Stimulated activated CD8-positive, alpha-beta memory T cell treated with anti-CD3 and anti-CD28 coated beads, Interleukin-7, amount 100 ng/mL, for 48 hours (primary cell): ENCODE data around the gene IL19.
"Not testable (repeated sequence)": the region's sequence is repeated elsewhere in the genome, so short reads cannot be mapped to it uniquely, and the experiment has no call there.

Source experiments
- DNase-seq, 2 donors: peaks; one replicate each; pipeline ENCODE4 v3.0.0-alpha.2; 2020; ENCODE audit warnings: low read depth in 1 of 2; ENCODE audit errors: extremely low read depth in 1 of 2

Gene IL19

DNA sequence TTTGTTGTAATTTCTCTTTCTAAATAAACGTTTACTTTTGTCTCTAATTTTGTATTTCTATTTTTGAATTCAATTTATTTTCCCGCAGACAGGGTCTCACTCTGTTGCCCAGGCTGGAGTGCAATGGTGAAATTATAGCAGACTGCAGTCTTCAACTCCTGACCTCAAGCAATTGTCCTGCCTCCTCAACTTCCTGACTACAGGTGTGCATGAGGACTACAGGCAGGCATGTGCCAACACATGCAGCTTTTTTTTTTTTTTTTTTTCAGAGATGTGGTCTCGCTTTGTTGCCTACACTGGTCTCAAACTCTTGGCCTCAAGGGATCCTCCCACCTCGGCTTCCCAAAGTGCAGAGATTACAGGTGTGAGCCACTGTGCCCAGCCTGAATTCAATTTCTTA is 58.2 kb downstream of the IL19 start:
- no peak for DNase-seq

DNA sequence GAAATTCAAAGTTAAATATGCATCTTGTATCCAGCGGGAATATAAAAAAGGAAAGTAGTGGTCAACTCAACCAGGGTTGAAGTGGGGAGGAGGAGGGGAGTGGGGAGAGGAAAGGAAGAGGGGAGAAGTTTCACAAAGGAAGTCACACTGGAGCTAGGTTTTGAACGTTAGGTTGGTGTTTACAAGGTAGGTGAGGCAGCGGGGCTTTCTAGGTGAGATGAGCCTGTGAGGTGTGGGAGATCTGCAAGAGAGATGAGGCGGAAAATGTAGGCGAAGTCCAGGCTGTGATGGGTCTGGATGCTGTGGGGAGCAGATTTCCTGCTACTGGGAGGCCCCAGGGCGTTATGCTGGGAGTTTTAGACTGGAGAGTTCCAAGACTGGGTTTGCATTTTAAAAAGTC is 58.7 kb downstream of the IL19 start:
- DNase-seq = no peak

DNA sequence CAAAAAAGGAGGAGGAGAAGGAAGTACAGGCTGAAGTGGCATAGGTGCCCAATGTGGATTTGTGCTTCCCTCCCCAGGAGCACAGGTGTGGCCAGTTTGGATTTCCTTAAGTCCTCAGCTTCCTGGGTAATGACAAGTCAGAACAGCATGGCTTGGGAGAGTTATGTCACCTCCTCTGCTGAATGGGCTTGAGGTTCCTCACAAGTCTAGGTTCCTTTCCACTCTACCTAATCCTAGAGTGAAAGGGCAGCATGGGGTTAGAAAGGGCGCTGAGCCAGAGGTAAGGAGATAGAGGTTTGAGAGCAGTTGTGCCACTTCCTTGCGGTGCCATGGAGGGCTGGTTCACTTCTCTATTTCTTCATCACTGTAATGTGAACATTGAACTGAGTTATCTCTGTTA is 59.3 kb downstream of the IL19 start:
- DNase-seq = no peak

DNA sequence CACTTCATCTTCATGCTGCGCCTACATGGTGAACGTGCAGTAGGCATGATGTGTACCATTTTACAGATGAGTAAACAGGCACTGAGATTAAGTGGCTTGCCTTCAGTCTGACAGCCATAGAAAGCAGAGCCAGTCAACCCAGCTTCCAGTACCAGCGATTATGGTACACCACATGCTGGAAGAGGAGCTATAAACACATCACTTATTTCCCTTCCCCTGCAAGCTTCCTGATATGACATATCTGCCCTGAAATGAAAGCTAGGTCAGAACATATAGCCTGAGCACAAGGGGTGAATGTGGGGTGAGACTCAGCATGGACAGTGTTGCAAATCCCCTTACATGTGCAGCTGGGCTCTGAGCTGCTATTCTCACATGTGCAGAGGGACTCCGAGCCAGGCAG is 61.1 kb downstream of the IL19 start:
- no peak for DNase-seq

DNA sequence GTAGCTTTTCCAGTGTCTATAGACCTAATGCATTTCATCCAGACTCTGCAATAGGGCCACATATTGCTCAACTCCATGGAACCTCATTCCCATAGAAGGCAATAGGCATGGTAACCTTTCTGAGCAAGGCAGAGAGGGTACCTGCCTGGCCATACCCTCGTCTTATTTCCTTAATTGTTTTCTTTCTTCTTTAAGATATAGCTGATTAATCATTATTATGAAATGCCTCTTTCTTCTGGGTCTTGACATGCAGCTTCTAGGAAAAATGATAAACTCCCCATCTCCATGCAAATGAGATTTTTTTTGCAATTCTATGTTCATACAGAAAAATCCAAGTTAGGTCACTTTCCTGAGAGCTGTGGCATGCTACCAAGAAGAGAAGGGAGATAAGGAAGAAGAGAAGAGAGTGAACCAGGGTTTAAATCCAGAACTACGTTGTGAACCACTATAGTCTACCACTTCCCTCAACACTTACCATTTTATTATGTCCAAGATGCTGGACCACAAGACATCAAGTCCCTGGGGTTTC is 61.8 kb downstream of the IL19 start:
- no peak for DNase-seq

DNA sequence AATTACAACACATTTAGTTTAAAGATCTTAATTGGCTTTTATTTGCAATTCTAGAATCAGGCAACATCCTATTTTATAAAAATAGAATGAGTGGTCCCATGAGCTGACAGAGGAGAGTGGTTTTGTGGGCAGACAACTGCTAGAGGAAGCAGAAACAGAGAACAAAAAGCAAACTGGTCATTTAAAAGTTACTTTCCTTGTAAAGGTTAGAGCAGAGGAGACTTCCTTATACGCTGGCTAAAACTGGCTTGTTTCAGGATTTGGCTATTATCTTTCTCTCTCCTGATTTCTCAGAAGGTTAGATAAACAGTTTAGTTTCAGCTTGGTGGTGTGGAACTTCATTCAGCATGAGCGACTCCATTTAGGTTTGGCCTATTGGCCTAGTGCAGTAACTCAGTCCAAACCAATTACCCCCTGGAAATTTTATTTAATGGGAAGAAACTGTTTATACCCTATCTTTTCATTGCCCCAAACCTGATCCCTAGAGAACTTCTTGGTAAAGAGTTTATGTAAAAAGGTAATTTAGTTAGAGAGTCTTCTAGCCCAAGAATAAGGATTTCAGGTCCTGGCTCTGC is 62.6 kb downstream of the IL19 start:
- no peak for DNase-seq

DNA sequence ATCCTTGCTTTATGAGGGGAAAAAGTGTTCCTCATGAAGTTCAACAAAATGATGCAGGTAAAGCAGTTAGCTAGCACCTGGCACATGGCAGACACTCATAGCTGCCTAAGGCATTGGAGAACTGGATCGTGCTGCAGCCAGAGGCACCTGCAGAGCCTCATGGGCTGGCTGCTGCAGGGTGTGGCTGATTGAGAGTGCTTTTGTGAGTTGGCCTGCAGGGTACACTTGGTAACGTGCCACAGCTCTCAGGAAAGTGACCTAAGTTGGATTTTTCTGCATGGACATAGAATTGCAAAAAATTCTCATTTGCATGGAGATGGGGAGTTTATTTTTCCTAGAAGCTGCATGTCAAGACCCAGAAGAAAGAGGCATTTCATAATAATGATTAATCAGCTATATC is 63.2 kb downstream of the IL19 start:
- DNase-seq = no peak

DNA sequence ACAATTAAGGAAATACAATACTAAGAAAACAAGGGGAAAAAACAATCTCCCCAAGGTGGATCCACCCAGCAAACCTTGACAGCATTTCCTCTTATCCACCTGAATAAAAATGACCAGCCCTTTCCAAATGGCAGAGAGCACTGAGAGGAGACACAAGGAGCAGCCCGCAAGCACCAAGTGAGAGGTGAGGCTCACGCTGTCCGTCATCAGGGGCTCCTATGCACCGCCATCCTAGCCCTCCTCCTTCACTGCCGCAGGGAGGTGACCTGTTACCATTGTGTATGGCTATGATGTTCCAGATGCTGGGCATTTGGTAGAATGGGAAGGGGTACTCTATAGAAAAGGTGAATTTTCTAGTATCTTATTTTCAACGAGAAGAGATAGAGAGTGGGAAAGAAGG is 63.6 kb downstream of the IL19 start:
- DNase-seq = no peak

DNA sequence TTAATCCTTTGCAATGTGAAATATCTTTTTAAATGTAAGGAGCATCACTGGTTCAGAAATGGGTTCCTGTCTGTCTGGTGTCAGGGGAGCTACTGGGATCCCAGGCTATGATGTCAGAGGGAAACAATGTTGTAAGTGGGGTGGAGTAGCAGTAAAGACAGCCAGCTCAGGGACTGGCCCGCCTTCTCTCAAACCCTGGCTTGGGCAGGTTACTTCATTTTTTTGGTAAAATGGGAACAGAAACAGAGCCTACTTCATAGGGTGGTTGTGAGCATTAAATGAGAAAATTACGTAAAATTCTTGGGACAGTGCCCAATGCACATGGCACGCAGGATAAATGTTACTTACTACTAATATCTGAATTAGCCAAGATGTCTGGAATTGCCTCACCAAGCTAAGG is 64.1 kb downstream of the IL19 start:
- DNase-seq = no peak

DNA sequence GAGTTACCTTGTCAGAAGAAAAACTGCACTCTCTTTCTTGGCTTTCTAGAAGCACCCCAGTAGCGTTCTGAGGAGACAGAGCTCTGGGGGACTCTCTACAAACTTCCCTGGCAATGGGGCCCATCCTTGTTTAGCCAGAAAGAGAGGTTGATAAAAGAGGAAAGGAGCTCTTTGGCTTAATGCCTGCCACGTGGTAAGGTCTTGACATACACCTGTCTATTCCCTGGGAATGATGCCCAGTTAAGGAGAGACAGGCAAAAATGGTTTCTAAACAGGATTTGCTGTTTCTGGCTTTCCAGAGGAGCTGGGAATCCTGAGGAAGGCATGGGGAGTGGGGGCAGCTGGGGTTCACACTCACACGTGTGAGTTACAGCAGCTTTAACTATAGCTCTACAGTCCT is 64.6 kb downstream of the IL19 start:
- DNase-seq = no peak

DNA sequence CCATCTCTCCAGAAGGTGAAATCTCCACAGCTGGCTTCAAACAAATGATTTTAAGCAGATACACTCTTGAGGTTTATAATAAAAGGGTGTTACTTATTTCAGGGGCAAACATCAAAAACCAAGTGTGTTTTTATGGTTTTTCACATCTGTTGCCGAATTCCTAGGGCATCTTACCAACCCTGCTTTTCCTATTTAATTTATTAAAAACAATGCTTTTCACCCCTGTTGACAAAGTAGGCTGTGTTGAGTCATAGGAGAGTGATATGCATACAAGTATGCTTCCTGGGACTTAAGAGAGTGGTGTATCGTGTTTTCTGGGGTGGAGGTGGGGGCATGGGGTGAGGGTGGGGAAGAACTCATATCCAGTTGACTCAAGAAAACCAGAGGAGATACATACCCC is 65.5 kb downstream of the IL19 start:
- DNase-seq = no peak

DNA sequence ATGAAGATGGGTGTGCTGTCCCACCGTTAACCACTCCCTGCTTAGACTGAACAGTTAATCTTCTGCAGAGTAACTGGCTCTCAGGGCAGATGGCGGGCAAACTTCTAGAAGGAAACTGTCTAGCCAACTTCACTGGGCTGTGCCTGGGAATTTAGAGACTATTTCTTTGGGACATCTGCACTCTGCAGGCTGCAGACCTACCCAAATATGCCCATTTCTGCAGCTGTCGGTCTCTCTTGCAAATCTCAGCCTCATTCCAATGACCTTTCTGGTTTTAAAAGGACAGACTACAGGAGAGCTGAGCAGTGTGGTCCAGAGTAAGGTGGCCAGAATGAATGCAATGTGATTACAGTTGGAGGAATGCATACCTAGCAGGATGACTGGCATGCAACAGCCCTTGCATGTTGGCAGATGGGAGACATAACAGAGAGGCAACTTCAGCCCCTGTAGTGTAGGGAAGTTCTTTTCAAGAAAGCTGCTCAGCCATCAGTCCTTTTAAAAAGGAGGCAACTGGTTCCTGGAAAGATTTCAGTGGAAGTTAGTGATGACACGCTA is 68.5 kb downstream of the IL19 start:
- DNase-seq = no peak

DNA sequence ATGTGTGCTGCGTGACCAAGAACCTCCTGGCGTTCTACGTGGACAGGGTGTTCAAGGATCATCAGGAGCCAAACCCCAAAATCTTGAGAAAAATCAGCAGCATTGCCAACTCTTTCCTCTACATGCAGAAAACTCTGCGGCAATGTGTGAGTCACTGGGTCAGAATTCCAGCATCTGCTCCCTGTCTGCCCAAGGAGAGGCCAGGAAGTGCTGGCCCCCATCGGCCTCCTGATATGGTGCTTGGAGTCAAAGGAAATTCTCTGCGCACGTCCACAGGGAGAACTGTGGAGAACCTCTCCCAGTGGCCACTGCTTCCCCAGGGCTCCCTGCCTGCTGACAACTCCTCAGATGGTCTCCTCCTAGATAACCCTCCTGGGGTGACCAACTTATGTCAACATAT is 69.3 kb downstream of the IL19 start:
- no peak for DNase-seq

DNA sequence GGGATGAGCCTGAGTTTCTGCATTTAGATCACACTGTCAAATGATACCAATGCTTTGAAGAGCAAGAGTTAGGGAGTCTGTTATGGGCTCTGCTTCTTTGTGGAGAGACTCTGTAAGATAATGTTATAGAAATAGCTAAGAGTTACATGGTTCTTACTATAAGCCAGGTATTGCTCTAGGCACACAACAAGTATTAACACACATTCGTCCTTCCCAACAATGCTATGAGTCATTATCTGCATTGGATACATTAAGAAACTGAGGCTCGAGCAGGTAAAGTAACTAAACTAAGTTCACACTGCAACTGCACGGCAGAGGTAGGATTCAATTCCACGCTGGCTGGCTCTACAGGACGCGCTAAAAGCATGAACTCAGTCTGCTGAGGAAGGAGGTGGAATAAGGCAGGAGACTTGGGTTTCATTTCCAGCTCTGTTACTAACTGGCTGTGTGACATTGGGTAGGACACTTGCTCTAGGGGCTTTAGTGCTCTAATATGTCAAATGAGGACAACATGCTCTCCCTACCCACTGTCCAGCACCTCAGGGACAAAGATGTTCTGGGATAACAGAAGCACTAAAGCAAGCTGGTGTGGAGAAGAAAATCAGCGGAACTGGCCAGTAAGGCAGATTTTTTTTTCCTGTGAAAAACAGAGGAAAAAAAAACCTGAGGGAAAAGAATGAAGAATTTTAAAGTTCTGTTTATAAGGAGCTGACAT is 71.2 kb downstream of the IL19 start:
- no peak for DNase-seq

DNA sequence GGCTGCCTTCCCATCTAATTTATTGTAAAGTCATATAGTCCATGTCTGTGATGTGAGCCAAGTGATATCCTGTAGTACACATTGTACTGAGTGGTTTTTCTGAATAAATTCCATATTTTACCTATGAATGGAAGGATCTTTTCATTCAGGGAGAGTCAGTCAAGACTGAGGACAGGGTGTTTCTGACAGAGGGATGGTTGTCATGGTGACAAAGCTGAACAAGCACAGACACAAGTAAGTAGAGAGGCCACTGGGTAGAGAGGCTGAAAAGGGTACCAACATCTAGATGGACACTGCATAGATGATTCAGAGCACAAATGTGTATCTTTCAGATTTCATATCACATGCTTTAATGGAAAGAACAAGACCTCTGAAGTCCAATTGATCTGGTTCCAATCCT is 72.3 kb downstream of the IL19 start:
- no peak for DNase-seq

DNA sequence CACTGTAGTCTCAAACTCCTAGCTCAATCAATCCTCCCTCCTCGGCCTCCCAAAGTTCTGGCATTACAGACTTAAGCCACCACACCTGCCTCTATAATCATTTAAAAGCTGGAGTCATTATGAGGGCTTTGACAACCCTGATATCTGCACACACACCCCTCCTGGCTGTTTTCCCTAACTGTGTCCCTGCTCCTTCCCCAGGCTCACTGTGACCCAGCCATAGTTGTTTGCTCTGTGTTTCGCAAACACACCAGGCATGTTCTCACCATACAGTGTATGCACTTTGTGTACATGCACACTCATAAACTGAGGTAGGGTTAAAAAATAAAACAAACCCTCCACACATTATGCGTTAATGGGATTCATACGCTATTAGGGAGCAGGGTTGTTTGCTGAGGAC is 73.1 kb downstream of the IL19 start:
- DNase-seq = no peak

DNA sequence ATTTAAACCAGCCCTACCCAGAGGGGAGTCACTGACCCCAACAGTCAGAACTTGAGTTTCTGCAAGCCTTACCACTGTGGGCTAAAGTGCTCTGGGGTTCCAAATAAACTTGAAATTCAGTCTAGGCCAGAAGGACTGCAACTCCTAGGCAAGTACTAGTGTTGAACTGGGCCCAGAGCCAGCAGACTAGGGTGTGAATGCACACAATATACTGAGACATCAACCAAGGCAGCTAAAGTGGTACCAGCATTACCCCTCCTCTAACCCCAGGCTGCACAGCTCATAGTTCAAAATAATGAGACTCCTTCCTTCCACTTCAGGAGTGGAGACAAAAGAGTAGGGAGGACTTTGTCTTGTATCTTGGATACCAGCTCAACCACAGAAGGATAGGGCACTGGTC is 75.9 kb downstream of the IL19 start:
- DNase-seq = no peak

DNA sequence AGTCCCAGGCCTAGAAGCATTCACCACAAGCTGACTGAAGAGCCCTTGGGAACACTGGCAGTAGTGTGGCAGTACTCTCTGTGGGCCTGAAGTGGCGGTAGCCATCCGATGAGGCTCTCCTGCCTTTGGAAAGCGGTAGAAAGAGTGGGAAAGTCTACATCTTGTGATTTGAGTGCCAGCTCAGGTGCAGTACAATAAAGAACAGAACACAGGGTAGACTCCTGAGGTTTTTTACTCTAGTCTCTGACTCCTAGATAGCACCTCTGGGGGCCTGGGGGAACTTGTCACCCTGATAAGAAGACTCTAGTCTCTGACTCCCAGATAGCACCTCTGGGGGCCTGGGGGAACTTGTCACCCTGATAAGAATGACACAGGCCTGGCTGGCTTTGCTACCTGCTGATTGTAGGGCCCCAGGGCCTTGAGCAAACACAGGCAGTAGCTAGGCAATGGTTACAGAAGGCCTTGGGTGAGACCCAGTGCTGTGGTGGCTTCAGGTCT is 76.8 kb downstream of the IL19 start:
- no peak for DNase-seq

DNA sequence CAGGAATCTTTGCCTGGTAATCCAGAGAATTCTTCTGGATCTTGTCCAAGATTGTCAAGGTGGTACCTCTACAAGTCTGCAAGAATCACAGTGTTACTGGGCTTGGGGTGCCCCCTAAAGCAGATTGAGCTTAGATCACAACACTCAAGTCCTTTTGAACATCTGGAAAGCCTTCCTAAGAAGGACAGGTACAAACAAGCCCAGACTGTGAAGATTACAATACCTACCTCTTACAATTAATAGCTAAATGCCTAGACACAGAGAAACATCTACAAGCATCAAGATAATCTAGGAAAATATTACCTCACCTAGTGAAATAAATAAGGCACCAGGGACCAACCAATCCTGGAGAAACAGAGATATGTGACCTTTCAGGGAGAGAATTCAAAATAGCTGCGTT is 77.4 kb downstream of the IL19 start:
- DNase-seq = no peak

DNA sequence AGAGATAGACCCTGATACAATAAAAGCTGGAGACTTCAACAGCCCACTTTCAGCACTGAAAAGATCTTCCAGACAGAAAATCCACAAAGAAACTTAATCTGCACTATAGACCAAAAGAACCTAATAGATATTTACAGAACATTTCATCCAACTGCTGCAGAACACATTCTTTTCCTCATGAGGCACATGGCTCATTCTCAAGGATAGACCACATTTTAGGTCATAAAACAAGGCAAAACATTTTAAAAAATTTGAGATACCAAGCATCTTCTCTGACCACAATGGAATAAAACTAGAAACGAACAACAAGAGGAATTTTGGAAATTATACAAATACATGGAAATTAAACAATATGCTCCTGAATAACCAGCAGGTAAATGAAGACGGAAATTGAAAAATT is 79.8 kb downstream of the IL19 start:
- no peak for DNase-seq

DNA sequence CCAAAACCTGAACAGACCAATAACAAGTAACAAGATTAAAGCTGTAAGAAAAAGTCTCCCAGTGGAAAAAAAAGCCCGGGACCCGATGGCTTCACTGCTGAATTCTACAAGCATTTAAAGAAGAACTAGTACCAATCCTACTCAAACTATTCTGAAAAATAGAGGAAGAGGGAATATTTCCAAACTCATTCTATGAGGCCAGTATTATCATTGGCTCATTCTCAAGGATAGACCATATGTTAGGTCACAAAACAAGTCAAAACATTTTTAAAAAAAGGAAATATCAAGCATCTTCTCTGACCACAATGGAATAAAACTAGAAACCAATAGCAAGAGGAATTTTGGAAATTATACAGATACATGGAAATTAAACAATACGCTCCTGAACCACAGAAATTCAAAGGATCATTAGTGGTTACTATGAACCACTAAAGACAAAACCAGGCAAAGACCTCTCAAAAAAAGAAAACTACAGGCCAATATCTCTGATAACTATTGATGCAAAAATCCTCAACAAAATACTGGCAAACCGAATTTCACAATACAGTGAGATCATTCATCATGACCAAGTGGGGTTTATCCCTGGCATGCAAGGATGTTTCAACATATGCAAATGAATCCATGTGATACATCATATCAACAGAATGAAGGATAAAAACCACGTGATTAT is 80.9 kb downstream of the IL19 start:
- no peak for DNase-seq

DNA sequence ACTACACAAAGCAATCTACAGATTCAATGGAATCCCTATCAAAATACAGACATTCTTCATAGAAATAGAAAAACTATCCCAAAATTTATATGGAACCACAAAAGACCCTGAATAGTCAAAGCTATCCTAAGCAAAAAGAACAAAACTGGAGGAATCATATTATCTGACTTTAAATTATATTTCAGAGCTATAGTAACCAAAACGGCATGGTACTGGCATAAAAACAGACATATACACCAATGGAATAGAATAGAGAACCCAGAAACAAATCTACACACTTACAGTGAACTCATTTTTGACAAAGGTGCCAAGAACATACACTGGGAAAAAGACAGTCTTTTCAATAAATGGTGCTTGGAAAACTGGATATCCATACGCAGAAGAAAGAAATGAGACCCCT is 82.1 kb downstream of the IL19 start:
- DNase-seq = not testable (repeated sequence)
